Uterus (tissue), 4 donors: ENCODE data around the gene RGS7. TPM values are rescaled to one million over a fixed set of nuclear protein-coding genes. Genes with fewer than 3 reads are reported as not detected.

Experiments used
- DNase-seq, 2 donors: peaks; one replicate each; pipeline ENCODE4 v3.0.0-alpha.2; 2019 to 2020
- H3K27ac ChIP-seq, 2 donors: fragments of 200-600 bp; sonication (generic); 1 replicate in 1 of 2; 2 replicates in 1 of 2; pipeline ENCODE4 v1.5.1; 2016 to 2018
- H3K27me3 ChIP-seq, 2 donors: fragments of 200-600 bp; sonication (generic); one replicate each; pipeline ENCODE4 v1.5.1; 2018 to 2019; ENCODE audit warnings: control low read depth in 1 of 2
- H3K36me3 ChIP-seq, 2 donors: fragments of 200-600 bp; sonication (generic); one replicate each; pipeline ENCODE4 v1.5.1; 2019; ENCODE audit warnings: control low read depth in 1 of 2
- H3K4me1 ChIP-seq, 2 donors: fragments of 200-600 bp; sonication (generic); one replicate each; pipeline ENCODE4 v1.5.1; 2018 to 2019; ENCODE audit warnings: control low read depth in 1 of 2
- H3K4me3 ChIP-seq, 2 donors: fragments of 200-600 bp; sonication (generic); 1 replicate in 1 of 2; 2 replicates in 1 of 2; pipeline ENCODE4 v1.5.1; 2018 to 2019; ENCODE audit warnings: mild to moderate bottlenecking in 1 of 2
- H3K9me3 ChIP-seq, 2 donors: fragments of 200-600 bp; sonication (generic); one replicate each; pipeline ENCODE4 v1.5.1; 2019; ENCODE audit warnings: control low read depth in 1 of 2
- CTCF ChIP-seq, 4 experiments: fragments of 200-600 bp in 2 of 4; fragments of 450-650 bp in 2 of 4; sonication (generic) in 2 of 4; IDR thresholded peaks; one replicate each; pipeline ENCODE4 v1.5.1; 2016 to 2019; ENCODE audit warnings: antibody characterized with exemption in 4 of 4, mild to moderate bottlenecking in 2 of 4, moderate library complexity in 1 of 4
- POLR2A ChIP-seq, 2 donors: fragments of 450-650 bp; IDR thresholded peaks; one replicate each; pipeline ENCODE4 v1.6.1; 2016; ENCODE audit warnings: antibody characterized with exemption in 2 of 2, mild to moderate bottlenecking in 1 of 2, moderate library complexity in 1 of 2
- intact Hi-C: fragments of 100-400 bp; cut with DNase I; formaldehyde crosslinking; loops from one replicate; pipeline ENCODE4 v1.15.1; 2023; ENCODE audit warnings: low total_unique reads
- total RNA-seq, 4 donors: library from RNA; depleted of rRNA in 3 of 4; stranded (reverse); fragments of >200 nt in 3 of 4; gene quantifications; one replicate each; pipeline versions ENCODE4 v1.1.0 to v1.2.4, GENCODE V29; 2014 to 2023
- donor health status: DM: yes; HTN: yes; CAD: no.

The RGS7 gene
- total RNA-seq, 4 donors from 2014 or later: 0.62 TPM; not detected in 3

- no peak overlapping the region for H3K4me3 ChIP-seq
- TF ChIP-seq POLR2A (IDR thresholded peaks at IDR 0.05): no peak
- TF ChIP-seq CTCF (IDR thresholded peaks at IDR 0.05): no peak
Observed at GRCh38 chr1:240860023-240860422, 497.0 kb downstream of the RGS7 start.

GRCh38 chr1:240854367-240854766 lies 502.6 kb downstream of the RGS7 start:
- no peaks in the 10 kb centered on the region for H3K27me3 ChIP-seq
- TF ChIP-seq POLR2A (IDR thresholded peaks at IDR 0.05) (no peak), CTCF (IDR thresholded peaks at IDR 0.05) (no peak)
- no peaks in the 10 kb centered on the region for H3K36me3 ChIP-seq
- H3K4me3 ChIP-seq: no peak overlapping the region
- H3K9me3 ChIP-seq: no peaks in the 10 kb centered on the region
- no peaks in the 10 kb centered on the region for H3K4me1 ChIP-seq
- intact Hi-C loops: no loop called here
- H3K27ac ChIP-seq: no peak overlapping the region
- DNase-seq: no peak

More at GRCh38 chr1:240860023-240860422, 497.0 kb downstream of the RGS7 start:
- intact Hi-C loops: no loop called here
- no peak for DNase-seq
- H3K27ac ChIP-seq: no peak overlapping the region
- no peaks in the 10 kb centered on the region for H3K36me3 ChIP-seq
- no peaks in the 10 kb centered on the region for H3K9me3 ChIP-seq
- H3K4me1 ChIP-seq: no peaks in the 10 kb centered on the region
- no peaks in the 10 kb centered on the region for H3K27me3 ChIP-seq

GRCh38 chr1:240847325-240847724 lies 509.7 kb downstream of the RGS7 start:
- H3K27ac ChIP-seq: no peak overlapping the region
- no peak overlapping the region for H3K4me3 ChIP-seq
- no peaks in the 10 kb centered on the region for H3K27me3 ChIP-seq
- H3K9me3 ChIP-seq: no peaks in the 10 kb centered on the region
- H3K36me3 ChIP-seq: no peaks in the 10 kb centered on the region
- no peak for TF ChIP-seq CTCF (IDR thresholded peaks at IDR 0.05)
- TF ChIP-seq POLR2A (IDR thresholded peaks at IDR 0.05): no peak
- no peaks in the 10 kb centered on the region for H3K4me1 ChIP-seq
- no peak for DNase-seq
- intact Hi-C loops: no loop called here

DNA sequence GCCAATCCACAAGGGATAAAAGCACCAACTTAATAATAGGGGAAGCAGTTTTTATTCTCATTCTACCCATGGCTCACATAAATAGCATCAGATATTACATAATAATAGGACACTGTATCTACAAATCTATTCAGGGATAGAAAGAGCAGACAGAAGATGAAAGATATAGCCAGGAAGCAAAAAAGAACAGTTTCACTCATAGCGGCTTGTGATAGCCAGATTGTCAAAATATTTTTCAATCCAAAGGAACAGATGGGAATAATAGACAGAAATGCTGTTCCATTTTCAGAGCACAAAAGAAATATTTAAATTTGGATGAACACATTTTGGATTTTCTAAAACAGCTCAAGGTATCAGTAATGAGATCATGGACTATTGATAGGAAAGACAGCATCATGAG lies 512.5 kb downstream of the RGS7 start:
- no peak overlapping the region for H3K27ac ChIP-seq
- DNase-seq: no peak
- no peaks in the 10 kb centered on the region for H3K27me3 ChIP-seq
- H3K36me3 ChIP-seq: no peaks in the 10 kb centered on the region
- no peaks in the 10 kb centered on the region for H3K9me3 ChIP-seq
- TF ChIP-seq POLR2A (IDR thresholded peaks at IDR 0.05): no peak
- TF ChIP-seq CTCF (IDR thresholded peaks at IDR 0.05): no peak
- intact Hi-C loops: no loop called here
- no peaks in the 10 kb centered on the region for H3K4me1 ChIP-seq
- H3K4me3 ChIP-seq: no peak overlapping the region

GRCh38 chr1:240843798-240844197 lies 513.2 kb downstream of the RGS7 start:
- Histone ChIP-seq H3K27me3 (no peaks in the 10 kb centered on the region), H3K9me3 (no peaks in the 10 kb centered on the region), H3K27ac (no peak overlapping the region), H3K4me1 (no peaks in the 10 kb centered on the region), H3K4me3 (no peak overlapping the region), H3K36me3 (no peaks in the 10 kb centered on the region)
- DNase-seq: no peak
- intact Hi-C loops: no loop called here
- TF ChIP-seq POLR2A (IDR thresholded peaks at IDR 0.05) (no peak), CTCF (IDR thresholded peaks at IDR 0.05) (no peak)
